GM19397 (cell line): ENCODE data around the gene G3BP1.
"Not testable (repeated sequence)": the region's sequence is repeated elsewhere in the genome, so short reads cannot be mapped to it uniquely, and the experiment has no call there.

Experiments used
- ATAC-seq: cut with Tn5 transposase; IDR thresholded peaks from one replicate; pipeline ENCODE4 v1.9.1; 2021; ENCODE audit warnings: mild to moderate bottlenecking, moderate library complexity; ENCODE audit not compliant: unreplicated experiment

G3BP1 gene

DNA sequence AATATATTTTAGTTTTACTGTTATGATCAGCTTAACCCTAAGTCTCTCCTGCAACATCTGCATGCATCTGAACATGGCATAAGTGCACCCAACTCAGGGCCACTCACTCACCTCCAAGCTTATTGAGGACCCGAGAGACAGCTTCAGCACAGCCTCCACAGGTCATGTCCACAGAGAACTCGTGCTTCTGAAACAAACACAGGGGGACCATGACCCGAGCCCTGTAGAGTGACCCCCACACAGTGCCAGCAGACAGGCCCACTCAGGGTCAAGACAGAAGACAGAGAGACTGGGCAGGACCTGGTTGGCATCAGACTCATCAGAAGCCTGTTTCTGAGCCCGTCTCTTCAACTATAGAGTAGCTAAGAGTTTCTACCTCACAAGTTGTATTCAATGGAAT lies 20.2 kb upstream of the G3BP1 start:
- ATAC-seq = no peak

DNA sequence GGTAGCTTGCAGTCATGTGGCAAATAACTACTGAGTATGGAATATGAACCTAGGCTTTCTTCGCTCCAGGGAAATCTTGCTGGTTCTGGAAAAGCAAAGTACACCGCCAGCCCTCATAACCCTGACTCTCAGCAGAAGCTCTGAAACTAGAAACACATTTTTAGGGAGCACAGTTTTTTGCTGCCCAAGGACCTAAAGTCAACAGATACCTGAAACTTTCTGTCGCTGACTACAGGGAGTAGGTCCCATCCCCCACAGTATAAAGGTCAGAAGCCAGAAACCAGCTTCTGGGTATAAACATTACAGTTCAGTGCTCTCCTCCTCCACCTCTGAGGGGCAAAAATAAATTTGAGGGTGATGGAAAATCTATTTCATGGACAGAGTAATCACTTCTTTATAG lies 16.4 kb upstream of the G3BP1 start:
- no peak for ATAC-seq

DNA sequence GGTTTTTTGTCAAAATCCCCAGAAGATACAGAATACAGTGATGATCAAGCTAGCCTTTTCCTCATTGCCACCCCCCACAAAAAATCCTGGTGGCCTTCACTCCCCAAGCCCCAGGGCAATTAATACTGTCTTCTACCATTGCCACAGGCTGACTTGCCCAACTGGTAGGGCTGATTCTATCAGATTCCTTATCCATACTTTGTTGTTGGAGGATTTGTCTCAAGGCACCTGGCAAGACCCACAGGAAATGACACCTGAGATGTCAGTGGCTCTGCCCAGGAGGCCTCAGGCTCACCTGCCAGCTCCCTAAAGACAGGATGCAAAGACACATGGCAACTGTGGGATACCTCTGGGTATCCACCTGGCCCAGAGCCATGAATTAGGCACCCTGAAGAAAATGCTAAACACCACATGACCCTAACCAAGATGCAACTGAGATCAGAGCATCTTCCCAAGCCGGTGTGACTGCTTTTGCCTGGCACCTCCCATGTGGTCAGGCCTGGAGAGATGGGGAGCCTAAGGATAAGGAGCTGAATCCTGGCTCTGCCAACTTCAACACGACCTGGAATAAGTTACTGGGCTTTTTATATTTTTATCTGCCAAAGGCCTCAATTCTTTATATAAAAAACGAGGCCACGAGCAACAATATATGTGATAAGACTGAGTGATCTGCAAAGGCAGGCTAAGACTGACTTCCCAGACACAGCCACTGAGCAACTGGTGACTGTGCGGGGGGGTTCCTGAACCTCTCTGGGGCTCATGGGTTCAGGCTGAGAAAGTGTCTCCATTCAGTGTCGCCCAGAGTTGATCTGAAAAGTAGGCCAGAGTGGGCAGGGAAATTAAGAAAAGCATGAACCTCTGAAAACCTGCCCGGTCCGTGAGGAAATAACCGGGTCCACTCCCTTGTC lies 14.3 kb upstream of the G3BP1 start:
- ATAC-seq = no peak

DNA sequence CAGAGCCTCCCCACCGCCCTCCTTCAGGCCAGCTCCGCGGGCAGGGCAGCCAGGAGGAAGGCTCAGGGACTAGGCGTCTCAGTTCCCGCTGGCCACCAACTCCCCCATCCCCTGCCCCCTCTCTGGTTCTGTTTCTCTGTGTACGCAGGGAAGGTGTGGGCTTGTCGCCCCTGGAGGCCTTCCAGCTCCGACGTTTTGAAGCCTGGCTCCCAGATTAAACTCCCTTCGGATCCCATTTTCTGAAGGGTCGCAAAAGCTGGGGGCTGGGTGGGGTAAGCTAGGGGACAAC lies 13.7 kb upstream of the G3BP1 start:
- ATAC-seq = peak; percentile 11

DNA sequence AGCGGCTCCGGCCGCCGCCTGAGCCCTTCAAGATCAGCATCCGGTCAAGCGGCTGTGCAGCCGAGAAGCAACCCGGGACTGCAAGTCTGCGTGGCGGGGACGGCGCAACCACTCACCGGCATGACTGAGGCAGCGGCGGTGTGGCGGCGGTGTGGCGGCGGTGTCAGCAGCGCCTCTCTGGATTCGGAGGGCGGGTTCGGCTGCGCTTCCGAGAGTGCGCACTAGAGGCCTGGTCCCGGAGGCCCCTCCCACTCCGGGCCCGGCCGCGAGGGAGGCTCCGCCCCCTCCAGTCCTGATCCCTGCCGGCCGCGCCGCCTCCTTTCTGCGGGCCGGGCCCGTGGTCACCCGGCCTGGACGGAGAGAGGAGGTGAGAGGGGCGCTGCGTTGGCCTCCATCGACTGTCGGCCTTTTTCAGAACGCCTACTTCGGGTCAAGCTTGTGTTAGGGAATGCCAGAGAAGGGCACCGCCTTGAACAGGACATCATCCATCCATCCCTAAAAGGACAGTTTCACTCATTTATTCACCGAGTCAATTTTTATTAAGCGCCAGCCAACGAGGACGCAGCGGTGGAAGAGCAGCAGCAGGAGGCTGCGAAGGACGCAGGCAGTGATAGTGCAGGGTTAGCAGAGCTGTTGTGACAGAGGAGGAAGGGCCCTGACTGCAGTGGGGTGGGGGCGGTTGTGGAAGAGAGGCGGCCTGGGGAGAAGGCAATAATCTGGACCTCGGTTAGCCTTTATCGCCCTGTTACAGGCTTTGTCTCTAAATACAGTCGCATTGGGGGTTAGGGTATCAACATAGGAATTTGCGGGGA lies 13.1 kb upstream of the G3BP1 start, which contains the start of gene ATOX1:
ATOX1 (minus strand) TSS at position 202 of the 812 bp plus-strand sequence; CDS start at position 122, 80 bp downstream.
- peak; percentile 96 for ATAC-seq

DNA sequence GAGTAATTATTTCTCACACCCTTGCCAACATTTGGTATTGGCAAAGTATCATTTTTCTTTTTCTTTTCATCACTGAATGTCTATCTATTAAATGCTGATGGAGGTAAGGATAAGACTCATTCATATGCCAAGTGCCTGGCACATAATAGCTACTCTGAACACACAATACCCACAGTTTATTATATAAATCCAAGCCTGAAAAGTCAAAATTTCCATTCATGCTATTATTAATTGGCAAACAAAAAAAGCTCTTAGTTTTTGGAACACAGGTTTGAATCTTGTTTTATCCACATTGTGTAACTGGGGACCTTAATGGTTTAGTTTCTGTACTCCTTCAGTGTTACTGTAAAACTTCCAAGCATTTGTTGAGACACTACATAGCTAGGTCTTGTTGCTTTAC lies 7.0 kb upstream of the G3BP1 start:
- ATAC-seq = no peak

DNA sequence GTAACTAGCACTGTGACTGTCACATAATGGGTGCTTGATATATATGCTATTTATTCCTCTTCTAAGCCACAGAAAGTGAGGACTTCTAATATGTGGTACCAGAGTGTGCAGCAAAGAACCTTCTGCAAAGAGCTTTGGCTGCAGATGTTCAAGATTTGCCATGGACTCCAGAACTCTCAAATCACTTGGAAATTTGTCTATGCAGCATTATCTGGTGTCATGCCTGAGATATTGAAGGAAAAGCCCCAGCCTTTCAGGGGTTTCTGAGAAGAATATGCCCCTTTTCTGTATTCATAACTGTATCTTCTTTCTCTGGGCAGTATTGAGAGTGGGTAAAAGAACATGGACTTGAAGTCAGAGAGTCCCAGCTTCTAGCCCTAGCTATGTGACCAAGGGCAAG lies 4.8 kb upstream of the G3BP1 start:
- no peak for ATAC-seq

DNA sequence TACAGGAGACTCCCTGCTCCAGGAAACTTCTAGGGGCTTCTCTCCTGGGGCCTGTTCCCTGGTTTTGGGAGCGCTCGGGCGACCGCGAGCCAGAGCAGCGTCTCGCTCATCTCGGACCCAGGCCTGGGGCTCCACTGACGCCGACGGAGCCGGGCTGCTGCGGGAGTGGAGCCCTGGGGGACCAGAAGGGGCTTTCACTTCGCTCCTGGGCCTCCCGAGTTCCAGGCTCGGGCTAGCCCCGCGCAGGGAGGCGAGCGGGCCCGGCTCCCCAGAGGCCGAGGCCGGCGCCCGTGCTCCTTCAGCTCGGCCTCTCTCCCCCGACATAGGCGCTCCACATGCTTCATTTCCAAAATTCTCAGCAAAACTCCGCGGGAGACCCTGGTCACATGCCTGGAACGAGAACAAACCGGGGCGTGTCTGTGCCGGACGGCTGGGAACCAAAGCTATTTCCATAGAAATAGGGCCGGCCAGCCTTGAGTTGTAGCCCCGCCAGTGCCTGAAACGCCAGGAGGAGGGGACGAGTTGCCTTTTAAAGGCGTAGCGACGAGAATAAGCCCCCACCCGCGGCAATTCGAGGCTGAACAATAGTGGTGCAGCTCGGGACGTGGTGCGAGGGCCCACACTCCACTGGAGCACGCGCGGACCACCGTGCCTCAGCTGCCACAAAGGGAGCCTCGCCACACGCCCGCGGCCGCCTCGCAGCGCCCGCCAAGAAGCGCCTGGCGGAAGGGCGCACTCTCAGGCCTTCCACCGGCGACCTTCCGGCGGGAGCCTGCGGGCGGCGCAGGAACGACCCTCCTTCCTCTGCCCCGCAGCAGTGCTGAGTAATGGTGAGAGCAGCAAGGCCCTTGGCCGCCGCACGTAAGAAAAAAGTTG lies 1.1 kb upstream of the G3BP1 start:
- ATAC-seq = peak; percentile 28

DNA sequence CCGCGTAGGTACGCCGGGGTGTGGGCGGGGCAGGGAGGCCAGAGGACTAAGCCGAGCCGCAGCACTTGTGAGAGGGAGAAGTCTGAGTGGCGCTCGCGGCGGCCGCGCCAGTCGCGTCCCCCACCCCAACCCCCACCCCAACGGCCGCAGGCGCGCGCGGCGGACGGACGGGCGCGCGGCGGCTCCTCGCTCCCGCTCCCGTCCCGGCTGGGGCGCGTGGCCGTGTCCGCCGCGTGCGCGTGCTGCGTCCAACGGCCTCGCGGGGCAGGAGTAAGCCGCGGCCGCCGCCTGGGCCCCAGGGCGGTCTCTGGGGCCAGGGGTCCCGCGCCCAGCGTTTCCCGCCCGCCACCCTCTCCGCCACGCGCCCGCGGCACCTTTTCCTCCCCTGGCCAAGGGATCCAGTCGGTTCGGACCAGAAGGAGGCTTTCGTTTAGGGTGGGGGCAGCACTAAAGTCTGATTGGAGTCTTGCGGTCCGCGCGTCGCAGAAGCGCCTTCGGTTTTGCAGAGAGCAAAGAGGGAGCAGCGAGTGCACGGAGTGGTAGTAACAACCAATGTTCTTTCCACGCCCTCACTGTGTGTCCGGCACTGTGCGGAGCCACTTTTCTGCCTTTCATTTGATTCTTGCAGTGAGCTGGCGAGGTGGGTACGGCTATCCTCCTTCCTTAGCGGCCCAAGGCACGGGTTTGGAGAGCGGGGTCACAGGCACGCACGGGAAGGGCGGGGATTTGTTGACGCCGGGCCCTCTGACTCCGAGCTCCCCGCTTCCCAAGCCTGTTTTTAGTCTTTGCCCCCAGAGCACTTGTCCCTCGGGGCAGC lies 483 bp downstream of the G3BP1 start:
- ATAC-seq = peak; percentile 2

DNA sequence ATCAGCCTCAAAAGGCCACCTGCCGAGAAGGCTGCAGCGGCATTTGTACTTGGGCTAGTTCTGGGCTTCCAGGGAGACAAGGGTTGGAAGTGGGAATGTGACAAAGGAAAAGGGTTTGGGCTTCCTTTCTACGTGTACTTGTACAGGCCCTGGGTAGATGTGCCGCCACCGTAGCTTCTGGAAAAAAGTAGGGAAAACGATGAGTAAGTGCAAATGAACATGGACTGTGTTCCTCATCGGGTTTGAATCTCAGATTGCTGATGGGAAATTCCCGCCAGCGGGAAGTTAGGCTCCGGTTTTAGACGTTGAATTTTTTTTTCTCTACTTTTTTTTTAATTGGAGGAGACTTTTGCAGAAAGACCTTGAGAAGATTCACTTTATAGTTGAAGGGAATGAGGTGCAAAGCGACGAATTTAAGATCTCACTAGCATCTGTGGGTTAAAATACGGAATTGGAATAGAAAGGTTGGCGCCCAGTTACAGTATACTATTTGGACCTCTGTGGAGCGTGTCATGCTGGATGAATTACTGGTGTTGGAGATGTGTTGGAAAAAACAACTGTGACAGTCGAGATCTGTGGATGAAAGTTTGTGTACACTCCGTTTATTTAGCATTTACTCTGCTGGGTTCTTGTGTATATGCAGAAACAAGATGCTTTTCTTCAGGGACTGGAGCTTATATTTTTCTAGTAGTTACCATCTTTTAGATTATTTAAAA lies 1.2 kb downstream of the G3BP1 start:
- ATAC-seq = no peak

DNA sequence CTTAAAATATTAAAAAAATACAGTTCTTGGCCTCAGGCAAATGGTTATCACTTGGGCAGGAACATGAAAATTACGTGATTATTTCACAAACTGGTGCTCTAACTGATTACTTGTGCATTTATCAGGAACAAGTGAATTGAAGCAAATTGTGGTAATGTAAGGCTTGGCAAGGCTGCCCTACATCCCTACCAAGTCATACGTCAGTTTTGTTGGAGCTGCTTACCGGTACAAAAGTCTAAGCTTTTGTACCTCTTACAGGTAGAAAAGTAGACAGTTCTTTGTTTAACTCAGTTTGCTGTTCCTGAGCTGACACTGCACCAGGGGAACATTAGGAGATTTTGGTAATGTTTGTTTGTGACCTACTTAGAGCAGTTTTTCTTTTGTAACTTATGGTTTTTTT lies 2.2 kb downstream of the G3BP1 start:
- no peak for ATAC-seq

DNA sequence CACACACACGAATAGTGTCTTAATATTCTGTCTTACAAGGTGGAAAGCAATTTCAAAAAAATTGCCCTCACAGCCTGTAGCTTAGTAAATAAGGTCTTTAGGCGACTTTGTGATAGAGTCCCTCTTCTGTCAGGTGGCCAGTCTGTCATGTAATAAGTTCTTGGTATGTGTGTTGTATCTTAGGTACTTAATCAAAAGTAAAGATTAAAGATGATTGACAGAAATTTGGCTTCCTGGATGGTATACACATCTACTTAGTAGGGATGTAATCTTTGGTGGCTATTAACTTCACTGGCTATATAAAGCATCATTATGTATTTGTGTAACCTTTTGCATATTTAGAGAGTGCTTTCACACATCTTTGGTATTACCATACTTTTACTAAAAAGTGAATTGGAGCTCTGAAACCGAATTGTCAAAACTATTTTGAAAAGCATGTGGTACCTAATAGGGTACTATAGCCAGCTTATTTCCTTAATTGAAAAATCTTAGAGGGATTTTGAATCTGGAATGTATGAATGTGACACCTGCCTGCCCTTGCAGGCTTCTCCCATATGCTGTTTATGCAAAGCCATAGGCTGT lies 3.4 kb downstream of the G3BP1 start:
- ATAC-seq = no peak

DNA sequence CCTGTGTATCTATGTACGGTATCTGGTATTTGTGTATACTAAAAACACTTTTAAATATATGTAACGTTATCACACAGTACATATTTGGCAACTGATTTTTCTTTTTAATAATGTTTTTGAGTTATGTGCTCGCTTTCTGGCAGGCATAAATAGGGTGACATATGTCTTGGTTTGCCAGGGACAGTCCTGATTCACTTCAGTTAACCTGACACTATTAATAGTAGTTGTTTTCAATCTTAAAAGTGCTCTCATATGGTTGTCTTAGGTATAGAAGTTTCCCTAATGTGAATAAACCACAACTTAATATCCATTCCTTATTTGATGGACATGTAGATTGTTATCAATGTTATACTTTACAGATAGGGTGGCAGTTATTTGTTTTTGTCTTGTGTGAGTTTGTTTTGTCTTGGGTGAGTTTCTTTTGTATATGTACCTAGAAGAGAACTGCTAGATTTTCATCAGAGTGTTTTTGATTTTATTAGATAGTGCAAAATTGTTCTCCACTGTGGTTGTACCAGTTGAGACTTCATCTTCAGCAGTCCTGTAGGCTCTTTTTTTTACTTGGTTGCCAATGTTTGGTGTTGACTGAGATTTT lies 7.9 kb downstream of the G3BP1 start:
- ATAC-seq = no peak

DNA sequence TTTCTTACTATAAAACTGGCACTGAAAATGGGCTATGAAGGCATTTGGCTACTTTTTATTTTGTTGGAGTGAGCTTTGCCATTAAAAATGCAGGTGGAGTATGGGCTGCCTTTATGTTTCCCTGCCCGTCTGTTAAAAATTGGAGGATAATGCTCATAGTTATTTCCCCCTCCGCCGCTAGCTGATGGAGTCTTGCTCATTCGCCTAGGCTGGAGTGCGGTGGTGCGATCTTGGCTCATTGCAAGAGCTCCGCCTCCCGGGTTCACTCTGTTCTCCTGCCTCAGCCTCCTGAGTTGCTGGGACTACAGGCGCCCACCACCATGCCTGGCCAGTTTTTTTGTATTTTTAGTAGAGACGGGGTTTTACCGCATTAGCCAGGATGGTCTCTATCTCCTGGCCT lies 8.6 kb downstream of the G3BP1 start:
- no peak for ATAC-seq

DNA sequence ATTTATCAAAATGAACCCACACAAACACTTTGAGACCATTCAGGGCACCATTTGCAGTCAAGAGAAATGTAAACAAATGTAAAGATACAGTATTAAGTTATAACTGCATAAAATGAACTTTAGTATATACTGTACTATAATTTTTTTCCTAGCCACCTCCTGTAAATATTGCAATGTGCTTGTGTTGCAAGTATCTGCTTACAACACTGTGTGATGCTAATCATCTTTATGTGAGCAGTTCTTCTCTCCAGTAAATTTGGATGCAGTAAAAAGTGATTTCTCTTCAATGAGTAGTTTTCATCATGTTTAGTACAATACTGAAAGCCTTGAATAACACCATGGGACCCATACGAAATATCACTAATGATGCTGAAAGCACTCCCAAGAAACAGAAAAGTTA lies 9.4 kb downstream of the G3BP1 start:
- no peak for ATAC-seq

DNA sequence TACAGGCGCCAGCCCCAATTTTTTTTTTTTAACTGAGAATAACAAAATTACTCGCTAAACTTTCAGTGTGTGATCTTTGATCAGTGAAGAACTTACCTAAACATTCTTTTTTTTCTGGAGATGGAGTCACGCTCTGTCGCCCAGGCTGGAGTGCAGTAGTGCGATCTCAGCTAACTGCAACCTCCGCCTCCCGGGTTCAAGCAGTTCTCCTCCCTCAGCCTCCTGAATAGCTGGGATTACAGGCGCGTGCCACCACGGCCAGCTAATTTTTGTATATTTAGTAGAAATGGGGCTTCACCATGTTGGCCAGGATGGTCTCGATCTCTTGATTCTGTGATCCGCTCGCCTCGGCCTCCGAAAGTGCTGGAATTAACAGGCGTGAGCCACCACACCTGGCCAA lies 11.9 kb downstream of the G3BP1 start:
- not testable (repeated sequence) for ATAC-seq

DNA sequence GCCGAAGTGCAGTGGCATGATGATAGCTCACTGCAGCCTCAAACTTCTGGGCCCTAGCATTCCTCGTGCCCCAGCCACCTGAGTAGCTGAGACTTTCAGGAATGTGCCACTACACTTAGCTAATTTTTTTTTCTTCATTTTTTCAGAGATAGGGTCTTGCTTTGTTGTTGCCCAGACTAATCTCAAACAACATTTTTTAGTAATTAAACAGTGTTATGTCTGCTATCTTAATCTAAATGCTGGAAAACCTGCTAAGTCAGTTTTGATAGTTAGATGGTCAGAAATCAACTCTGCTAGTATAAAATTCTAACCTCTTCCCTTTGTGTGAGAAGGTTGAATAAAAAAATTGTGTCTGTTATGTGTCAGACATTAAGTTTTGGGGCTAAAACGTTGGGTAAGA lies 12.4 kb downstream of the G3BP1 start:
- no peak for ATAC-seq

DNA sequence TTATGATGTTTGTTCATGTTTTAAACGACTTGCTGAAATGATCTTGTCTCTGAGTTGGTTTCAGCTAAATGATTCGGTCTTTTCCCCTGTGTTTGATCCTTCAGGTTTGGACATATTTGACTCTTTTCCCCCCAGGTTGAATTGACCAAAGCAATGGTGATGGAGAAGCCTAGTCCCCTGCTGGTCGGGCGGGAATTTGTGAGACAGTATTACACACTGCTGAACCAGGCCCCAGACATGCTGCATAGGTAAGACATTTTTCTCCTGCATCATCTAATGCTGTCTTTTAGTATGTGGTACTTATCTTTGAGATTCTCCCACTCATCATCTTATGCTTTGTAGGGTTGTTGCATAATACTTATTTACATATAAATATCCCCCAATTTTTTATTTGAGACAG lies 14.7 kb downstream of the G3BP1 start:
- ATAC-seq = no peak

DNA sequence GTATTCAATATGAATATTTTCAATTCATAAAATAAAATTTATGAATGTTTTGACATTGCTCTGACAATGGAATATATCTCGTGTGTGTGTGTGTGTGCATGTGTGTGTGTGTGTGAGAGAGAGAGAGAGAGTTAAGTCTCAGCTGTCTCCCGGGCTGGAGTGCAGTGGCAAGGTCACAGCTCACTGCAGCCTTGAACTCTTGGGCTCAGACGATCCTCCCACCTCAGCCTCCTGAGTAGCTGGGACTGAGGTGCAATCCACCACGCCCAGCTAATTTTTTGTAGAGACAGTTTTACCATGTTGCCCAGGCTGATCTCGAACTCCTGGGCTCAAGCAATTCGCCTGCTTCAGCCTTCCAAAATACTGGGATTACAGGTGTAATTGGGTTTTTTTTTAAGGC lies 16.1 kb downstream of the G3BP1 start:
- ATAC-seq = no peak
